T1000 (cell line): Measurements from ENCODE around the gene LHFPL2.

Source experiments
- DNase-seq: peaks from one replicate; lab custom pipeline; 2025; ENCODE audit warnings: mixed read lengths; lab: John Stamatoyannopoulos, UW

Gene LHFPL2

GRCh38 chr5:78522476-78523260 is 125.9 kb downstream of the LHFPL2 start:
- DNase-seq, result no peak

GRCh38 chr5:78521455-78521854 is 127.1 kb downstream of the LHFPL2 start:
- no peak for DNase-seq

- DNase-seq, result no peak
Observed at GRCh38 chr5:78519198-78519941, 129.2 kb downstream of the LHFPL2 start.

- DNase-seq, result peak; percentile 61
Observed at GRCh38 chr5:78518365-78519197, 130.0 kb downstream of the LHFPL2 start.

- DNase-seq, result no peak
Observed at GRCh38 chr5:78515670-78516069, 132.9 kb downstream of the LHFPL2 start.

- no peak for DNase-seq
Observed at GRCh38 chr5:78514427-78515330, 133.9 kb downstream of the LHFPL2 start.

- no peak for DNase-seq
Observed at GRCh38 chr5:78513441-78513840, 135.1 kb downstream of the LHFPL2 start.

- no peak for DNase-seq
Observed at GRCh38 chr5:78512435-78512834, 136.1 kb downstream of the LHFPL2 start.

- no peak for DNase-seq
Observed at GRCh38 chr5:78511121-78511906, 137.3 kb downstream of the LHFPL2 start.

- DNase-seq, result no peak
Observed at GRCh38 chr5:78509884-78510769, 138.4 kb downstream of the LHFPL2 start.

GRCh38 chr5:78509145-78509865 is 139.3 kb downstream of the LHFPL2 start:
- no peak for DNase-seq

GRCh38 chr5:78508186-78508765 is 140.3 kb downstream of the LHFPL2 start:
- no peak for DNase-seq

- no peak for DNase-seq
Observed at GRCh38 chr5:78507531-78507930, 141.0 kb downstream of the LHFPL2 start.

- DNase-seq, result no peak
Observed at GRCh38 chr5:78506261-78507024, 142.1 kb downstream of the LHFPL2 start.

GRCh38 chr5:78505860-78506259 is 142.7 kb downstream of the LHFPL2 start:
- DNase-seq, result no peak

- DNase-seq, result peak; percentile 81
Observed at GRCh38 chr5:78504704-78505677, 143.6 kb downstream of the LHFPL2 start.
